OCI-LY7 (cell line): ENCODE data around the gene HRAS.

Experiments
- EZH2phosphoT487 ChIP-seq: fragments of 200-600 bp; sonication (generic); IDR thresholded peaks from 2 replicates; pipeline ENCODE4 v1.6.1; 2018; ENCODE audit warnings: low read depth, borderline replicate concordance, mild to moderate bottlenecking, mixed run types, antibody characterized with exemption, low read length, moderate library complexity, mixed read lengths
- TF ChIP-seq, protein P1 (sequence below): fragments of 200-600 bp; sonication (generic); conservative IDR thresholded peaks from 2 replicates; pipeline ENCODE4 v1.5.1; 2014; ENCODE audit warnings: mild to moderate bottlenecking, antibody characterized with exemption, low read length, moderate library complexity, mixed read lengths

DNA sequence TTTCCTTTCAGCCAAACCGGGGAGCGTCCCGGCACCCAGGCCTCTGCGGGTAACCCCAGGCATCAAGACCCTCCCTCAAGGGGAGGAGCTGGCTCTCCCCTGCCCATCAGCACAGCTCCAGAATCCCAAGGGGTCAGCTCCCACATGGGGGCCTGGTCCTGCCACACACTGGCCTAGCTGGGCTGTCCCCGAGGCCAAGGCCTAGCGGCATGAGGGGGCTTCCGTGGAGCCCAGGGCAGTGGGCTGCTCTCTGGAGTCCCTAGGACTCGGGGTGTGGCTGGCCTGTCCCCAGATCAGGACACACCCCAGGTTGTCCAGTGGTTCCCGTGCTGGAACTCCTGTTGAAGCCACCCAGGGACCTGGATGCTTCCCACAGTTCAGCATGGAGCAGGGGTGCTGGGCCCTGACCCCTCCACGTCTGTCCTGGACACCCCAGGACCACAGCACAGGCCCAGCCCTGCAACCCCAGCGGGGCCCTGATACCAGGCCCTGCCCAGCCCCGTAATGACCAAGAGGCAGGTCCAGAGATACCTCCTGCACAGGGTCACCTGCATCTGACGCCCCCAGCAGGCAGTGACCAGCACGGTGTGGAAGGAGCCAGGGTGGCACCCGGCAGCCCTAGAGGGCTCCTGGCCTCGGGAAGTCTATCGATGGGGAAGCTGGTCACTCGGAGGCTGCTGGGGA lies 5.5 kb downstream of the HRAS start:
- TF ChIP-seq, protein P1, sequence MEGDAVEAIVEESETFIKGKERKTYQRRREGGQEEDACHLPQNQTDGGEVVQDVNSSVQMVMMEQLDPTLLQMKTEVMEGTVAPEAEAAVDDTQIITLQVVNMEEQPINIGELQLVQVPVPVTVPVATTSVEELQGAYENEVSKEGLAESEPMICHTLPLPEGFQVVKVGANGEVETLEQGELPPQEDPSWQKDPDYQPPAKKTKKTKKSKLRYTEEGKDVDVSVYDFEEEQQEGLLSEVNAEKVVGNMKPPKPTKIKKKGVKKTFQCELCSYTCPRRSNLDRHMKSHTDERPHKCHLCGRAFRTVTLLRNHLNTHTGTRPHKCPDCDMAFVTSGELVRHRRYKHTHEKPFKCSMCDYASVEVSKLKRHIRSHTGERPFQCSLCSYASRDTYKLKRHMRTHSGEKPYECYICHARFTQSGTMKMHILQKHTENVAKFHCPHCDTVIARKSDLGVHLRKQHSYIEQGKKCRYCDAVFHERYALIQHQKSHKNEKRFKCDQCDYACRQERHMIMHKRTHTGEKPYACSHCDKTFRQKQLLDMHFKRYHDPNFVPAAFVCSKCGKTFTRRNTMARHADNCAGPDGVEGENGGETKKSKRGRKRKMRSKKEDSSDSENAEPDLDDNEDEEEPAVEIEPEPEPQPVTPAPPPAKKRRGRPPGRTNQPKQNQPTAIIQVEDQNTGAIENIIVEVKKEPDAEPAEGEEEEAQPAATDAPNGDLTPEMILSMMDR, result no peak
- TF ChIP-seq EZH2phosphoT487, result no peak
